ENCODE data around the gene MN1.

Gene MN1

DNA sequence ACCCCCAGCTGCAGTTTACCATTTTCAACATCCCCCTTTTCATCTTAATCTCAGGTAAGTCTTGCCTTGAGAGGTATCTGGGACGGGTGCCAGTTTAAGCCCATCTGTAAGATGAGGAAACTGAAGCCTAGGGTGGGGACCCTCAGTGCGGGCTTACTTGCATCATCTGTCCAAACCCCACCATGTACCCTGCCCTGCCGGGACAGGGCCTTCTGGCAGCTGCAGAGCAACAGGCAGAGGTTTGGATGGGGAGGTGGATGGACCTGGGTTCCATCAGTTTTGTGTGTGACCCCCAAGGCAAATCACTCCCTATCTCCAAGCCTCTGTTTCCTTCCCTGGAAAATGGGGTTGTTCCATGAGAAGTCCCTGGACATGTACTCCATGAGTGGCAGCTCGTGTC lies 67.5 kb downstream of the MN1 start:
- Histone ChIP-seq H3K27me3 (ENCODE audit: control insufficient read depth, insufficient read depth, low read length) (no peaks in the 10 kb centered on the region), H3K9ac (ENCODE audit: low read depth, low read length) (no peak overlapping the region), H3K4me1 (ENCODE audit: control insufficient read depth, insufficient read depth, low read length) (peaks cover 6% of the 10 kb centered on the region), H3K9me3 (ENCODE audit: control insufficient read depth, insufficient read depth, low read length) (no peaks in the 10 kb centered on the region), H3K36me3 (ENCODE audit: control insufficient read depth, insufficient read depth, low read length) (peaks cover 17% of the 10 kb centered on the region), H3K4me3 (ENCODE audit: low read depth, low read length) (no peak overlapping the region)

DNA sequence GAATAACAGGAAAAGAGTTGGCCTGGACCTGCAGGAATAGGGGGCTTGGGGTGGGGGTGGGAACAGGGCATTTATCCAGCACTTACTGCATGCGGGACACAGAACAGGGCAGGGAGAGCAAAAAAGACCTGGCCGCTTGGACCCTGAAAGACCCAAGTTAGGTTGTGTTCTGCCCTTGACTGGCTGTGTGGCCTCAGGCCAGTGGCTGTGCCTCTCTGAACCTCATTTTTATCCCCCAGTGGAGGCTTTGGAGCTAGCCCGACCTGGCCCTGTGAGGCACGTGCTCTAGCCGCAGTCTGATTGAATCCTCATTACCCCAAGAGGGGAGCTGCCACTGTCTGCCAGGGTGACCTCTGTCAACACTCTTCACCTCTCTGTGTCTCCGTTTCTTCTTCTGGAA lies 68.7 kb downstream of the MN1 start:
- no peaks in the 10 kb centered on the region for H3K9me3 ChIP-seq (ENCODE audit: control insufficient read depth, insufficient read depth, low read length)
- H3K36me3 ChIP-seq (ENCODE audit: control insufficient read depth, insufficient read depth, low read length), result peaks cover 16% of the 10 kb centered on the region
- no peak overlapping the region for H3K9ac ChIP-seq (ENCODE audit: low read depth, low read length)
- H3K4me1 ChIP-seq (ENCODE audit: control insufficient read depth, insufficient read depth, low read length), result peaks cover 12% of the 10 kb centered on the region
- H3K4me3 ChIP-seq (ENCODE audit: low read depth, low read length), result no peak overlapping the region
- H3K27me3 ChIP-seq (ENCODE audit: control insufficient read depth, insufficient read depth, low read length), result no peaks in the 10 kb centered on the region

DNA sequence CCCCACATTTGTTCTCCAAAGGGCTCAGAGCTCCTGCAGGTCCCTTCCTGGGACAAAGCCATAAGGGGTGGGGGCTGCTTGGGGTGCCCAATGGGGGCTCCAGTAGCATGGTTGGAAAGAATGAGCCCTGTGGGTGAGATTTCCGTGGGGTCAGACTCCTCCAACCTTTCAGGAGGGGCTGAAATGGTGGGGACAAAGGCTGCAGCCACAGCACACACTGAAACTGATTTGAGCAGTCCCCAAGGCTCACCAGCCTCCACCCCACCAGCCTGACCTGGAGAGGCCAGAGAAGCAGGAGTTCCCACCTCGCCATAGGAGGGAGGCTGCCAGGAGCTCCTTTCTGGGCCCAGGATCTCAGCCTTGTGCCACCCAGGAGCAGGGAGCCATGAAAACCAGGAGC lies 69.2 kb downstream of the MN1 start:
- Histone ChIP-seq H3K4me3 (ENCODE audit: low read depth, low read length) (no peak overlapping the region), H3K4me1 (ENCODE audit: control insufficient read depth, insufficient read depth, low read length) (peaks cover 16% of the 10 kb centered on the region), H3K9ac (ENCODE audit: low read depth, low read length) (no peak overlapping the region), H3K27me3 (ENCODE audit: control insufficient read depth, insufficient read depth, low read length) (no peaks in the 10 kb centered on the region), H3K36me3 (ENCODE audit: control insufficient read depth, insufficient read depth, low read length) (peaks cover 16% of the 10 kb centered on the region), H3K9me3 (ENCODE audit: control insufficient read depth, insufficient read depth, low read length) (no peaks in the 10 kb centered on the region)

DNA sequence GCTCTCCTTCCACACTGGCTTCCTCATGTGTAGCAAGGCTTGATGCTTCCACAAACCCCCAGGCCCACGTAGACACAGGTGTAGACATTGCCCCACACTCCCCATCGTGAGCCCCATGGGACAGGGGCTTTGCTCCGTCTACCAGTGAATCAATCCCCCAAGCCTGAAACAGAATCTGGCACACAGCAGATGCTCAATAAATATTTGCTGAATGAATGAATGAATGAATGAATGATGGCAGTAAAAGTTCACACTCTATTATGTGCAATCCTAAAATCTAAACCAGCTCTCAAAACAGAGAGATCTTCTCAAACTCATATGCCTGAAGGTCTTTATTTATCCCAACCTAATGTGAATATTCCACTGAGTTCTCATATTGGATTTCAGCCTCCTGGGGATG lies 69.9 kb downstream of the MN1 start:
- H3K4me1 ChIP-seq (ENCODE audit: control insufficient read depth, insufficient read depth, low read length), result peaks cover 20% of the 10 kb centered on the region
- H3K36me3 ChIP-seq (ENCODE audit: control insufficient read depth, insufficient read depth, low read length), result peaks cover 16% of the 10 kb centered on the region
- H3K9ac ChIP-seq (ENCODE audit: low read depth, low read length), result no peak overlapping the region
- no peak overlapping the region for H3K4me3 ChIP-seq (ENCODE audit: low read depth, low read length)
- no peaks in the 10 kb centered on the region for H3K27me3 ChIP-seq (ENCODE audit: control insufficient read depth, insufficient read depth, low read length)
- no peaks in the 10 kb centered on the region for H3K9me3 ChIP-seq (ENCODE audit: control insufficient read depth, insufficient read depth, low read length)

DNA sequence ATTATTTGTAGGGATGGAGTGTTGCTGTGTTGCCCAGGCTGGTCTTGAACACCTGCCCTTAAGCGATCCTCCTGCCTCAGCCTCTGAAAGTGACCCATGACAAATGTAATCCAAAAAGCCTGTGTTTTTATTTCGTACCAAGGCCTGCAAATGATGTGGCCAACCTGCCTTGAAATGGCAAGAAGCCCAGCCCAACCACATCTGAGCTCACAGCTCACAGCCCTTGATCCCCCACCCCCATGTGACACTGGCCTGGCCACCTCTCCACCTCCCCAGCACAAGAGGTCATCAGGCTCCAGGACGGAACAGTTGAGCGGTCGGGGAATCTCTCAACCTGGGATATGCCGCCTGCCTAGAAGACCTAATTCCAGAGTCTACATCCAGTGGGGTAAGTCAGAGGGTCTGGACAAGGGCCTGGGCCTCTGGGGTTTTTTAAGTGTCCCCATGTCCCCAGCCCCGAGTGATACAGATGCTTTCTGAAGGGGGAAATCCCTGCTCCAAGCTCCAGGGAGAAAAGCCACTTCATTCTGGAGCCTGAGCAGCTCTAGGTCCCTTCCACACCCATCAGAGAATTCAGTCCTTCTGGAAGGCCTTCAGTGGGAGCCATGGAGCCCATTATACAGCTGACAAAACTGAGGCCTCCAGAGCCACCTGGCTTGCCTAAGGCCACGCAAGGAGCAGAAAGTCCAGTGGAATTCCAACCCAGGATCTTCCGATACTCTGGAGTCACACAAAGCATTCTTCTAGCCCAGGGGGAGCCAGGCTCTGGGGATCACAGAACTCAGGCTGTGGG lies 70.7 kb downstream of the MN1 start:
- peaks cover 11% of the 10 kb centered on the region for H3K36me3 ChIP-seq (ENCODE audit: control insufficient read depth, insufficient read depth, low read length)
- H3K4me3 ChIP-seq (ENCODE audit: low read depth, low read length), result no peak overlapping the region
- H3K27me3 ChIP-seq (ENCODE audit: control insufficient read depth, insufficient read depth, low read length), result no peaks in the 10 kb centered on the region
- H3K9ac ChIP-seq (ENCODE audit: low read depth, low read length), result no peak overlapping the region
- H3K4me1 ChIP-seq (ENCODE audit: control insufficient read depth, insufficient read depth, low read length), result peaks cover 25% of the 10 kb centered on the region
- H3K9me3 ChIP-seq (ENCODE audit: control insufficient read depth, insufficient read depth, low read length), result no peaks in the 10 kb centered on the region

DNA sequence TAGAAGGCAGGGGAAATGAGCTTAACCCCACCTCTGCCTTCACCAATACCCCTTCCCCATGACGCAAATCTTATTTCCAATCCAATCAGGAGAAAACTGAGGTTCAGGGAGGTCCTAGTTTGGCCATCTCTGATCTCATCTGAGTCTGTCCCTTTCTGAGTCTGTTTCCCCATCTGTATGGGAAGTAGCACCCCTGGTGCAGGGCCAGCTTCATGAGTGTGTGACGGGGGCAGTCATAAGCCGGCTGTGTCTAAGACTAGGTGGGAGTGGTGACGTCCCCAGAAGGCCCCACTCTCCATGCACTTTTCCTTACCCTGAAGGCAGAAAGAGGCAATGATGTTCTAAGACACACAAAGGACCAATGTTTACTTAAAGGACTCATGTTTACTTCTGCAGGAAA lies 72.3 kb downstream of the MN1 start:
- no peaks in the 10 kb centered on the region for H3K9me3 ChIP-seq (ENCODE audit: control insufficient read depth, insufficient read depth, low read length)
- peaks cover 25% of the 10 kb centered on the region for H3K4me1 ChIP-seq (ENCODE audit: control insufficient read depth, insufficient read depth, low read length)
- no peaks in the 10 kb centered on the region for H3K27me3 ChIP-seq (ENCODE audit: control insufficient read depth, insufficient read depth, low read length)
- no peak overlapping the region for H3K9ac ChIP-seq (ENCODE audit: low read depth, low read length)
- H3K4me3 ChIP-seq (ENCODE audit: low read depth, low read length), result no peak overlapping the region
- peaks cover 4% of the 10 kb centered on the region for H3K36me3 ChIP-seq (ENCODE audit: control insufficient read depth, insufficient read depth, low read length)

DNA sequence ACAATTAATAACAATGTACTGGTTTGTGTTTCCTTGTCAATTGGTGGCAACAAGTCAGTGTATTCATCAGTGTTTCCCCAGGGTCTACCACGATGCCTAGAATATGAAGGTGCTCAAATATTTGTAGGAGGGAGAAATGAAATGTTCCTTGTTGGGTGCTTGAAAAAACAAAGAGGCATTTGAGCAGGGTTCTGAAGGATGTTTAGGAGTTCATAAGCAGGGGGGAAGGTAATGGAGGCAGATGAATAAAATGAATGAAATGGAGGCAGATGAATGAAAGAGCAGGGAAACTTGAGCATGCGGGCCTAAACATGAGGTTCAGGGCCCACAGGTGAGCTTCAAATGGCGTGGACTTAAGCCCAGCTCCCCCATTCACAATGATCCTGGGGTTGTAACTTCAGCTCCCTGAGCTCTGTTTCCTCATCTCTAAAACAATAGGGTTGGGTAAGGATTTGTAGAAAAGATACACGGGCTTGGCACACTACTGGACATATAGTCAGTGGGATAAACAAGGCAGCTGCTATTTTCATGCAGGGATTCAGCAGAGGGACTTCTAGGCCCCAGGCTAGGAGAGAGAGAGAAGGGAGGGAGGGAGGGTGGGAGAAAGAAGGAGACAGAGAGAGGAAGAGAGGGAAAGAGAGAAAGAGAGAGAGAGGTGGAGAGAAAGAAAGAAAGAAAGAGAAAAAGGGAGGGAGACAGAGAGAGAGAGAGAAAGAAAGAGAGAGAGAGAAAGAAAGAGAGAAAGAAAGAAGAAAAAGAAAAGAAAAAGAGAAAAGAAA lies 73.7 kb downstream of the MN1 start:
- Histone ChIP-seq H3K4me3 (ENCODE audit: low read depth, low read length) (peak overlapping the region; percentile 10), H3K9ac (ENCODE audit: low read depth, low read length) (peak overlapping the region; percentile 13), H3K36me3 (ENCODE audit: control insufficient read depth, insufficient read depth, low read length) (peaks cover 2% of the 10 kb centered on the region), H3K4me1 (ENCODE audit: control insufficient read depth, insufficient read depth, low read length) (peaks cover 25% of the 10 kb centered on the region), H3K27me3 (ENCODE audit: control insufficient read depth, insufficient read depth, low read length) (no peaks in the 10 kb centered on the region), H3K9me3 (ENCODE audit: control insufficient read depth, insufficient read depth, low read length) (no peaks in the 10 kb centered on the region)

DNA sequence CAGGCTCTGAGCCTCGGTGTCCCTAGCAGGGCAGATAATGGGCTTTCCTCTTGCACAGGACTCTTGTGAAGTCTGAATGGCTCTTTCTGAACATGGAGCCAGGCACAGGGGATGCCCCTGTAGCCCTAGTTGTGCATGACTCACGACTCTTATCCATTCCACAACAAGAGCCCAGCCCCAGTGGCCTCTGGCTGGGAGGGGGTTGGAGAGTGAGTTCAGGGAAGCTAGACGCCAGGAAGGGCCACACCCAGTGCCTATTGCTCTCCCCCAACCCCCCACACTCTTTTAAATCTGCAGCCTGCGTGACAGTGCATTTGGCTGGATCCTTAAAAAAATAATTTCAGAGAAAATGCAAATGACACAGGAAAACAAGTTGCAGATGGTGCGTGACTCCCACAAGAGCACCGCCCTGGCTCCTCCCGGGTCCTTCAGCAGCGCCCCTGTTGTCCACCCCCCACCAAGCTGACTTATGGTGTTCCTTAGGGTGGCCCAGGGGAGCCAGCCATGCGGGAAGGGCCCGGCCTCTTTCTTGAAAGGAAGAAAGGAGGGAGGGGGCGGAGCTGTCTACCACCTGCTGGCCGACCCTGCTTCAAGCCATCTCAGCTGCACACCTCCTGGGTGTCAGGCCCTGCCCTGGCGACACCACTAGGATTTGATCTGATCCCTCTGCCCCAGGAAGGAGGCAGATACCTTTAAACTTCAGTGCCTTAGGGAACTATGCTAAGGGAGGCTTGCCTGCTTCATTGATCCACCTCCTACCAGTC lies 74.7 kb downstream of the MN1 start:
- peak overlapping the region; percentile 4 for H3K4me3 ChIP-seq (ENCODE audit: low read depth, low read length)
- no peaks in the 10 kb centered on the region for H3K36me3 ChIP-seq (ENCODE audit: control insufficient read depth, insufficient read depth, low read length)
- no peak overlapping the region for H3K9ac ChIP-seq (ENCODE audit: low read depth, low read length)
- H3K9me3 ChIP-seq (ENCODE audit: control insufficient read depth, insufficient read depth, low read length), result no peaks in the 10 kb centered on the region
- H3K4me1 ChIP-seq (ENCODE audit: control insufficient read depth, insufficient read depth, low read length), result peaks cover 25% of the 10 kb centered on the region
- H3K27me3 ChIP-seq (ENCODE audit: control insufficient read depth, insufficient read depth, low read length), result no peaks in the 10 kb centered on the region

DNA sequence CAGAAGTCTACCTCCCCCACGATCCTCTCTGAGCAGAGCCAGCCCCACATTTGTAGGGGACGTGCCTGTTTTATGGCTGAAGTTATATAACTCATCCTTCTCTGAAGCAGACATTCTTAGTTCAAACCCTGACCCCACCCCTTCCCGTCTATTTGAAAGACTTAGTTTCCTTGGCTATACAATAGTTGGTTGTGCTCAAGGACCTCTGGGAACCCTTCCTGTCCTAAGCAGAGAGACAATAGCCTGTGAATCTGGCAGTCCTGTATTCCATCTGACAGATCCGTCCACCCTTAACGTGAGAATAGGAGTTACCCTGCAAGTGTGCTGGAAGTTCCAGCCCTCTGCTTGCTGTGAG lies 75.2 kb downstream of the MN1 start:
- no peaks in the 10 kb centered on the region for H3K27me3 ChIP-seq (ENCODE audit: control insufficient read depth, insufficient read depth, low read length)
- no peak overlapping the region for H3K9ac ChIP-seq (ENCODE audit: low read depth, low read length)
- no peaks in the 10 kb centered on the region for H3K9me3 ChIP-seq (ENCODE audit: control insufficient read depth, insufficient read depth, low read length)
- peak overlapping the region; percentile 4 for H3K4me3 ChIP-seq (ENCODE audit: low read depth, low read length)
- H3K36me3 ChIP-seq (ENCODE audit: control insufficient read depth, insufficient read depth, low read length), result no peaks in the 10 kb centered on the region
- H3K4me1 ChIP-seq (ENCODE audit: control insufficient read depth, insufficient read depth, low read length), result peaks cover 25% of the 10 kb centered on the region

DNA sequence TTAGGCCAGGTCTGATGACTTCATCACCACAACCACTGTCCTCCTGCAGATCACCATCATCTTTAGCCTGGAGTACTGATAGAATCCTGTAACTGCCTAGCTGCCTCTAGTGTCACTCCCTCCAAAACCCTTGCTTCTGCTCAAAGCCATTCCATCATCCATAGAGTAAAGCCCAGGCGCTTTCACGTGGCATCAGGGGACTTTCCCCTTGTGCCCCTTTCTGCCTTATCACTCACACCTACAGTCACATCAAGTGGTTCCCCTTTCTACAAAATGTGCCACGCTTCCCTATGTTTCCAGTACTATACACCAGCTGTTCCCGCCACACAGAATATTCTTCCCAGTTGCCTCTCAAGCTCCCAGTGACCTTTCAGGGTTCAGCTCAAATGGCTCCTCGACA lies 75.9 kb downstream of the MN1 start:
- Histone ChIP-seq H3K27me3 (ENCODE audit: control insufficient read depth, insufficient read depth, low read length) (no peaks in the 10 kb centered on the region), H3K9ac (ENCODE audit: low read depth, low read length) (no peak overlapping the region), H3K4me1 (ENCODE audit: control insufficient read depth, insufficient read depth, low read length) (peaks cover 25% of the 10 kb centered on the region), H3K9me3 (ENCODE audit: control insufficient read depth, insufficient read depth, low read length) (no peaks in the 10 kb centered on the region), H3K36me3 (ENCODE audit: control insufficient read depth, insufficient read depth, low read length) (no peaks in the 10 kb centered on the region), H3K4me3 (ENCODE audit: low read depth, low read length) (no peak overlapping the region)

DNA sequence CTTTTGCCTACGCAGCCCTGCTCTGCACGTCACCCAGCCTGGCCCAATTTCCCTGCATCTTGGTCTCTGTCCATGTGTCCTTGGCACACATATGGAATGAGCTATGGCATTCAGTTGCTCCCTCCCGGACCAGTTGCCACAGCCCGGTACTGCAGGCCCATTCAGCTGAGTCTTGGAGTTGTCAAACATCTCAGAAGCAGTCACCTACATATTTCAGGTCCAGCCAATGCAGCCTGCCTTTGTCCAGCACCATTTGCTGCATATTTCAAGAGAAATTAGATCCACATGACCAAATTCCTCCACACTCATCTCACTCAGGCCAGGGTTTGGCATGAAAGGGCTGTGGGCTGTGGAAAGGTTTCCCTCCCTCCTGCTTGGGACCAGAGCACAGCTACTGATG lies 76.8 kb downstream of the MN1 start:
- Histone ChIP-seq H3K36me3 (ENCODE audit: control insufficient read depth, insufficient read depth, low read length) (no peaks in the 10 kb centered on the region), H3K4me1 (ENCODE audit: control insufficient read depth, insufficient read depth, low read length) (peaks cover 25% of the 10 kb centered on the region), H3K27me3 (ENCODE audit: control insufficient read depth, insufficient read depth, low read length) (no peaks in the 10 kb centered on the region), H3K9me3 (ENCODE audit: control insufficient read depth, insufficient read depth, low read length) (no peaks in the 10 kb centered on the region), H3K4me3 (ENCODE audit: low read depth, low read length) (no peak overlapping the region), H3K9ac (ENCODE audit: low read depth, low read length) (no peak overlapping the region)
